HG03097 (cell line): ENCODE results near the gene SYT2.
"Not testable (repeated sequence)": the region's sequence is repeated elsewhere in the genome, so short reads cannot be mapped to it uniquely, and the experiment has no call there.

ENCODE experiments used
- ATAC-seq: cut with Tn5 transposase; IDR thresholded peaks from one replicate; pipeline ENCODE4 v1.9.1; 2021; ENCODE audit not compliant: unreplicated experiment, low FRiP score

SYT2 gene

GRCh38 chr1:202579806-202580205 is 130.4 kb downstream of the SYT2 start:
- ATAC-seq: no peak

GRCh38 chr1:202578565-202578964 is 131.7 kb downstream of the SYT2 start:
- ATAC-seq: no peak

GRCh38 chr1:202578001-202578504 is 132.2 kb downstream of the SYT2 start:
- no peak for ATAC-seq

- no peak for ATAC-seq
Observed at GRCh38 chr1:202577381-202577780, 132.9 kb downstream of the SYT2 start.

GRCh38 chr1:202576816-202577215 is 133.4 kb downstream of the SYT2 start:
- no peak for ATAC-seq

- no peak for ATAC-seq
Observed at GRCh38 chr1:202575918-202576653, 134.2 kb downstream of the SYT2 start.

GRCh38 chr1:202572867-202573266 is 137.4 kb downstream of the SYT2 start:
- no peak for ATAC-seq

GRCh38 chr1:202571719-202572339 is 138.4 kb downstream of the SYT2 start:
- ATAC-seq: no peak

- ATAC-seq: no peak
Observed at GRCh38 chr1:202569393-202570322, 140.6 kb downstream of the SYT2 start.

GRCh38 chr1:202568826-202569225 is 141.4 kb downstream of the SYT2 start:
- no peak for ATAC-seq

- ATAC-seq: no peak
Observed at GRCh38 chr1:202568410-202568809, 141.8 kb downstream of the SYT2 start.

GRCh38 chr1:202567738-202568137 is 142.5 kb downstream of the SYT2 start:
- ATAC-seq: no peak

GRCh38 chr1:202565890-202566602 is 144.2 kb downstream of the SYT2 start:
- ATAC-seq: peak; percentile 78

- no peak for ATAC-seq
Observed at GRCh38 chr1:202564958-202565495, 145.2 kb downstream of the SYT2 start.

- ATAC-seq: no peak
Observed at GRCh38 chr1:202563818-202564217, 146.4 kb downstream of the SYT2 start.

GRCh38 chr1:202562444-202563060 is 147.7 kb downstream of the SYT2 start:
- no peak for ATAC-seq

- no peak for ATAC-seq
Observed at GRCh38 chr1:202561726-202562443, 148.4 kb downstream of the SYT2 start.

- no peak for ATAC-seq
Observed at GRCh38 chr1:202561240-202561639, 149.0 kb downstream of the SYT2 start.

GRCh38 chr1:202557662-202558061 is 152.6 kb downstream of the SYT2 start:
- not testable (repeated sequence) for ATAC-seq
